Measurements from ENCODE around the gene NOL4. TPM values are rescaled to one million over a fixed set of nuclear protein-coding genes. Genes with fewer than 3 reads are reported as not detected.
"Not testable (repeated sequence)": the region's sequence is repeated elsewhere in the genome, so short reads cannot be mapped to it uniquely, and the experiment has no call there.

Gene NOL4
- total and polyA plus RNA-seq, 7 experiments from 2014 or later: not detected

GRCh38 chr18:34242739-34243138, 18.0 kb upstream of the NOL4 start:
- Histone ChIP-seq H3K4me1 (ENCODE audit: control insufficient read depth in 2 of 2, insufficient read depth in 2 of 2, low read length in 2 of 2) (no peaks in the 10 kb centered on the region), H3K36me3 (ENCODE audit: control insufficient read depth in 2 of 3, insufficient read depth in 3 of 3, low read length in 3 of 3) (no peaks in the 10 kb centered on the region), H3K27me3 (ENCODE audit: control insufficient read depth in 2 of 2, insufficient read depth in 2 of 2, low read length in 2 of 2) (no peaks in the 10 kb centered on the region), H3K4me3 (ENCODE audit: low read length) (no peak overlapping the region), H3K9me3 (ENCODE audit: control insufficient read depth in 2 of 3, low read length in 3 of 3) (no peaks in the 10 kb centered on the region), H3K27ac (ENCODE audit: low read depth, low read length) (no peak overlapping the region)
- Mint-ChIP-seq H3K27ac (no peak overlapping the region), H3K9me3 (peaks cover 4 to 52% (median 9%) of the 10 kb centered on the region in 11 donors), H3K36me3 (peaks cover 0 to 3% (median 0%) of the 10 kb centered on the region in 5 donors), H3K4me1 (no peaks in the 10 kb centered on the region), H3K27me3 (no peaks in the 10 kb centered on the region), H3K4me3 (no peak overlapping the region)
- ChIA-PET POLR2A (no interaction called here), CTCF (no interaction called here)
- DNase-seq (no peak), ATAC-seq (no peak)
- intact Hi-C loops (cut with micrococcal nuclease): loop anchor here in 1 of 2 donors (10.0 kb wide), 1 partner anchor 62 kb away; no protein-coding TSS in a partner anchor

- H3K27ac ChIP-seq (ENCODE audit: low read depth, low read length); H3K36me3 Mint-ChIP-seq; ATAC-seq; POLR2A ChIA-PET; DNase-seq; CTCF ChIA-PET; H3K27me3 Mint-ChIP-seq; H3K9me3 ChIP-seq (ENCODE audit: control insufficient read depth in 2 of 3, low read length in 3 of 3); H3K4me3 Mint-ChIP-seq; H3K4me1 Mint-ChIP-seq; H3K27ac Mint-ChIP-seq; H3K36me3 ChIP-seq (ENCODE audit: control insufficient read depth in 2 of 3, insufficient read depth in 3 of 3, low read length in 3 of 3); H3K27me3 ChIP-seq (ENCODE audit: control insufficient read depth in 2 of 2, insufficient read depth in 2 of 2, low read length in 2 of 2); intact Hi-C loops (cut with micrococcal nuclease); H3K4me3 ChIP-seq (ENCODE audit: low read length); H3K4me1 ChIP-seq (ENCODE audit: control insufficient read depth in 2 of 2, insufficient read depth in 2 of 2, low read length in 2 of 2): not testable (repeated sequence)
- H3K9me3 Mint-ChIP-seq: peaks cover 0 to 13% (median 2%) of the 10 kb centered on the region in 11 donors
Measured at GRCh38 chr18:34233781-34234388, 9.2 kb upstream of the NOL4 start.

DNA sequence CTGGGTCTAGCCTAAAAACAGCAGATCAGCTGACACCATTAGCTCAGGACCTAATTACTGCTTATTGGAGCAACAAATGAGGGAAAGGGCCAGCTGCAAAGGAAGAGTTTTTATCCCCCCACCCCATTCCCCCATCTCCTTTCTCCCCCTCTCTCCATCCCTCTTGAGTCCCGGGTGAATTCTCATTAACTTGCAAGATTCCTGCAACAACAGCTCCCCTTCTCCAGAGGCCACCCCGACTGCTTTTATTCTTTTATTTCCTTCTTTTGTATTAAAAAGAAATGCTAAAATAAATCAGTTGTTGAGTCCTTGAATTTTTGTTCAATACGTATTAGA, 473 bp upstream of the NOL4 start:
- no peak for ATAC-seq
- intact Hi-C loops (cut with micrococcal nuclease): no loop called here
- no peak overlapping the region for H3K4me3 Mint-ChIP-seq
- no peak for DNase-seq
- peaks cover 0 to 26% (median 7%) of the 10 kb centered on the region in 11 donors for H3K9me3 Mint-ChIP-seq
- no peak overlapping the region for H3K27ac Mint-ChIP-seq
- Histone ChIP-seq H3K9me3 (ENCODE audit: control insufficient read depth in 2 of 3, low read length in 3 of 3) (no peaks in the 10 kb centered on the region), H3K27me3 (ENCODE audit: control insufficient read depth in 2 of 2, insufficient read depth in 2 of 2, low read length in 2 of 2) (peaks cover 0 to 3% of the 10 kb centered on the region in 2 donors), H3K4me1 (ENCODE audit: control insufficient read depth in 2 of 2, insufficient read depth in 2 of 2, low read length in 2 of 2) (no peaks in the 10 kb centered on the region), H3K36me3 (ENCODE audit: control insufficient read depth in 2 of 3, insufficient read depth in 3 of 3, low read length in 3 of 3) (no peaks in the 10 kb centered on the region), H3K27ac (ENCODE audit: low read depth, low read length) (no peak overlapping the region), H3K4me3 (ENCODE audit: low read length) (no peak overlapping the region)
- H3K4me1 Mint-ChIP-seq: peaks cover 0 to 4% (median 0%) of the 10 kb centered on the region in 7 donors
- ChIA-PET CTCF (no interaction called here), POLR2A (no interaction called here)
- peaks cover 38 to 53% (median 44%) of the 10 kb centered on the region in 5 donors for H3K27me3 Mint-ChIP-seq
- no peaks in the 10 kb centered on the region for H3K36me3 Mint-ChIP-seq

GRCh38 chr18:34223893-34224422, 755 bp downstream of the NOL4 start:
- no peak overlapping the region for H3K27ac Mint-ChIP-seq
- Histone ChIP-seq H3K27me3 (ENCODE audit: control insufficient read depth in 2 of 2, insufficient read depth in 2 of 2, low read length in 2 of 2) (peaks cover 0 to 3% of the 10 kb centered on the region in 2 donors), H3K4me3 (ENCODE audit: low read length) (no peak overlapping the region), H3K36me3 (ENCODE audit: control insufficient read depth in 2 of 3, insufficient read depth in 3 of 3, low read length in 3 of 3) (no peaks in the 10 kb centered on the region), H3K4me1 (ENCODE audit: control insufficient read depth in 2 of 2, insufficient read depth in 2 of 2, low read length in 2 of 2) (no peaks in the 10 kb centered on the region), H3K27ac (ENCODE audit: low read depth, low read length) (no peak overlapping the region), H3K9me3 (ENCODE audit: control insufficient read depth in 2 of 3, low read length in 3 of 3) (no peaks in the 10 kb centered on the region)
- DNase-seq (no peak), ATAC-seq (no peak)
- no peaks in the 10 kb centered on the region for H3K36me3 Mint-ChIP-seq
- H3K4me1 Mint-ChIP-seq: peaks cover 0 to 4% (median 0%) of the 10 kb centered on the region in 7 donors
- no peak overlapping the region for H3K4me3 Mint-ChIP-seq
- peaks cover 41 to 55% (median 51%) of the 10 kb centered on the region in 5 donors for H3K27me3 Mint-ChIP-seq
- peaks cover 0 to 31% (median 7%) of the 10 kb centered on the region in 11 donors for H3K9me3 Mint-ChIP-seq
- intact Hi-C loops (cut with micrococcal nuclease): no loop called here
- CTCF ChIA-PET: no interaction called here
- POLR2A ChIA-PET: no interaction called here

- CTCF ChIA-PET: no interaction called here
- no peaks in the 10 kb centered on the region for H3K36me3 Mint-ChIP-seq
Measured at GRCh38 chr18:34223164-34223892, 1.4 kb downstream of the NOL4 start.

GRCh38 chr18:34222307-34223163, 2.2 kb downstream of the NOL4 start:
- peaks cover 0 to 3% of the 10 kb centered on the region in 2 donors for H3K27me3 ChIP-seq (ENCODE audit: control insufficient read depth in 2 of 2, insufficient read depth in 2 of 2, low read length in 2 of 2)
- Mint-ChIP-seq H3K36me3 (no peaks in the 10 kb centered on the region), H3K4me3 (peak overlapping the region in 1 of 10 donors; percentile 20), H3K4me1 (peaks cover 0 to 4% (median 0%) of the 10 kb centered on the region in 7 donors), H3K9me3 (peaks cover 0 to 28% (median 7%) of the 10 kb centered on the region in 11 donors), H3K27ac (no peak overlapping the region), H3K27me3 (peaks cover 41 to 60% (median 47%) of the 10 kb centered on the region in 5 donors)
- H3K4me1 ChIP-seq (ENCODE audit: control insufficient read depth in 2 of 2, insufficient read depth in 2 of 2, low read length in 2 of 2): no peaks in the 10 kb centered on the region
- ATAC-seq (no peak), DNase-seq (no peak)
- POLR2A ChIA-PET: no interaction called here
- CTCF ChIA-PET: no interaction called here
- no peaks in the 10 kb centered on the region for H3K9me3 ChIP-seq (ENCODE audit: control insufficient read depth in 2 of 3, low read length in 3 of 3)
- H3K36me3 ChIP-seq (ENCODE audit: control insufficient read depth in 2 of 3, insufficient read depth in 3 of 3, low read length in 3 of 3): no peaks in the 10 kb centered on the region
- intact Hi-C loops (cut with micrococcal nuclease): no loop called here
- H3K27ac ChIP-seq (ENCODE audit: low read depth, low read length): no peak overlapping the region
- H3K4me3 ChIP-seq (ENCODE audit: low read length): no peak overlapping the region

More at GRCh38 chr18:34223164-34223892, 1.4 kb downstream of the NOL4 start:
- Histone ChIP-seq H3K27me3 (ENCODE audit: control insufficient read depth in 2 of 2, insufficient read depth in 2 of 2, low read length in 2 of 2) (peaks cover 0 to 3% of the 10 kb centered on the region in 2 donors), H3K9me3 (ENCODE audit: control insufficient read depth in 2 of 3, low read length in 3 of 3) (no peaks in the 10 kb centered on the region), H3K36me3 (ENCODE audit: control insufficient read depth in 2 of 3, insufficient read depth in 3 of 3, low read length in 3 of 3) (no peaks in the 10 kb centered on the region), H3K4me3 (ENCODE audit: low read length) (no peak overlapping the region), H3K4me1 (ENCODE audit: control insufficient read depth in 2 of 2, insufficient read depth in 2 of 2, low read length in 2 of 2) (no peaks in the 10 kb centered on the region), H3K27ac (ENCODE audit: low read depth, low read length) (no peak overlapping the region)
- H3K27me3 Mint-ChIP-seq: peaks cover 41 to 55% (median 51%) of the 10 kb centered on the region in 5 donors
- H3K27ac Mint-ChIP-seq: no peak overlapping the region
- DNase-seq (peak in 1 of 9 donors; percentile 1), ATAC-seq (no peak)
- intact Hi-C loops (cut with micrococcal nuclease): no loop called here
- peak overlapping the region in 1 of 10 donors; percentile 20 for H3K4me3 Mint-ChIP-seq
- POLR2A ChIA-PET: no interaction called here
- peaks cover 0 to 4% (median 0%) of the 10 kb centered on the region in 7 donors for H3K4me1 Mint-ChIP-seq
- peaks cover 0 to 28% (median 7%) of the 10 kb centered on the region in 11 donors for H3K9me3 Mint-ChIP-seq

Measured in naive thymus-derived CD4-positive, alpha-beta T cell (primary cell).